Activated CD8-positive, alpha-beta memory T cell treated with anti-CD3 and anti-CD28 coated beads for 1 hour (primary cell): Measurements from ENCODE around the gene OR10H2.
"Not testable (repeated sequence)": the region's sequence is repeated elsewhere in the genome, so short reads cannot be mapped to it uniquely, and the experiment has no call there.

ENCODE experiments used
- DNase-seq, 2 donors: peaks; one replicate each; pipeline ENCODE4 v3.0.0-alpha.2; 2020; ENCODE audit warnings: low read depth in 1 of 2; ENCODE audit errors: extremely low read depth in 1 of 2

OR10H2 gene, protein sequence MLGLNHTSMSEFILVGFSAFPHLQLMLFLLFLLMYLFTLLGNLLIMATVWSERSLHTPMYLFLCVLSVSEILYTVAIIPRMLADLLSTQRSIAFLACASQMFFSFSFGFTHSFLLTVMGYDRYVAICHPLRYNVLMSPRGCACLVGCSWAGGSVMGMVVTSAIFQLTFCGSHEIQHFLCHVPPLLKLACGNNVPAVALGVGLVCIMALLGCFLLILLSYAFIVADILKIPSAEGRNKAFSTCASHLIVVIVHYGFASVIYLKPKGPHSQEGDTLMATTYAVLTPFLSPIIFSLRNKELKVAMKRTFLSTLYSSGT

DNA sequence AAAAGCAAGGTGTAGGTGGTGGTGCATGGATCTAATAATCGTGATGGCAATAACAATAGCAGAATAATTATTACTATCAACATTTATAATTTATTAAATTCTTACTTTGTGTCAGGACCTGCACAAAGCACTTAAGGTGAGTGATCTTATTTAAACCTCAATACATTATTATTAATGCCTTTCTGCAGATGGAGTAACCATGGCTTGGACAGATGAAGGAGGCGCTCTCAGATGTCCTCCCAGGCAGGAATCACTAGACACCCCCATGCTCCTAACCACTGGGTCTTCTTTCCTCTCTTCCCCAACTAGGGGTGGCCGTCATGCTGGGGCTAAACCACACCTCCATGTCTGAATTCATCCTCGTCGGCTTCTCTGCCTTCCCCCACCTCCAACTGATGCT, at the start of gene OR10H2:
TSS of gene OR10H2 (plus strand) at position 301 of the 400 bp plus-strand sequence. CDS start at position 321, 20 bp downstream.
- no peak for DNase-seq

DNA sequence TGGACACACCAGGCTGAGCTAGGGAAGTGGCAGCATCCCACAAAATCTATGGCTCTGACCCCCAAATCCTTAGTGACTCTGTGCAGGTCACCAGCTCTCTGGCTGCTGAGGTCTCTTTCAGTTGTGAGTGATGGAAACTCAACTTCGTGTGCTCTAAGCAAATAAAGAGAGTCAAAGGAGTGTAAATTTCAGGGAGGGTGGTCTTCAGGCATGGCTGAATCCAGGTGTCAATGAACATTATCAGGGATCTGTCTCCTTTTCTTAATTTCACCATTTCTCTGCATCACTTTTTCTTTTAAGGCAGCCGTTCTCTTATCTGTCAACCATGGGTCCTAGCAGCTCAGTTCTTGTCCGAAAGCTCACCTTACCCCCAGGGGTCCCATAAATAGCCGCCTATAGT, 48.7 kb upstream of the OR10H2 start:
- DNase-seq = no peak

DNA sequence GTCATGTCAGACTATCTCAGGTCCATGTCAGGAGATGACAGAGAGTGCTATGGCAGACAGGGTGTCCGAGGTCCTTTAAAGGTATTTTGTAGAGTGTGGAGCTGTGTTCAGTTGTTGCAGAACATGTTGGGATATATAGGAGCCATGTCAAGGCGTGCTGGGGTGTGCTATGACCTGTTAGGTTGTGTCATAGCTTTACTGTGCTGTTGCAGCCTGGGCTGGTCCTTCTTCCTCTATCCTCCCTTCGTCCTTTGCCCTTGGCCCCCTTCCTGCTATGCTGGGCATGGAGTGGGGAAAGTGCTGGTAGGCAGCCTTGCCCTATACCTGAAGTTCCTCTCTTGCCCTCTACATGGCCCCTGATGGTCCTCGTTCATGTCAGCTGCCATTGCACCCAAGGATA, 48.0 kb upstream of the OR10H2 start:
- DNase-seq = not testable (repeated sequence)

DNA sequence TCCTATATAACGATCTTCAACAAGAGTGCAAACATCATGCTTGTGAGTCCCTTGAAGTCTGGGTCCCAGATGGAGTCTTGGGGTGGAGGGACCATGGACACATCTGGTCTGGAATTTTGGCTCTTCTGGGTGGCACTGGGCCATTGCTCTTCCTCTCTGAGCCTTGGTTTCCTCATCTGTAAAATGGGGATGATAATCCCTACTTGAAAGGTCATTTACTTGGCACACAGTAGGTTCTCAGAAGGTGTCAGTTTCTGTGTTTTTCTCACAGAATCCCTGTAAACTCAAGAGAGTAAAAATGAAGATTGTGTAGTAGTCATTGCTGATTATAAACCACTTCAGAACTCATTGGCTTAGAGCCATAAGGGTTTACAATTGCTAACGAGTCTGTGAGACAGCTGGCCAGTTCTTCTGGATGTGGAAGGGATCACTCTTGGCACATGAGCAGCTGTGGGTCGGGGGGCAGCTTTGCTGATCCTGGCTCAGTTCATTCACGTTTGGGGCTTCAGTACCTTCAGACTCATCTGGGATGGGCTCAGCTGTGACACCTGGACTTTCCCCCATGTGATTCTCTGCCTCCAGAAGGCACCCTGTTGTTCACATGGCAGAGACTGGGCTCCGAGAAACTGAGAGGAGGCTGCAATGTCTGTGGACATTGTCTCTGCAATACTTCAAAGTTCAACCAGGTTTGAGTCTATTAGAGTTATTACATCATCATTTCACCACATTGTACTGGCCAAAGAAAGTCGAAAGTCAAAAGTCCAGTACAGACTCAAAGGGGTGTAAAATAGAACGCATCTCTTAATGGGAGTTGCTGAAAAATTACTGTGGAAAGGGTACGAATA, 47.1 kb upstream of the OR10H2 start:
- no peak for DNase-seq

DNA sequence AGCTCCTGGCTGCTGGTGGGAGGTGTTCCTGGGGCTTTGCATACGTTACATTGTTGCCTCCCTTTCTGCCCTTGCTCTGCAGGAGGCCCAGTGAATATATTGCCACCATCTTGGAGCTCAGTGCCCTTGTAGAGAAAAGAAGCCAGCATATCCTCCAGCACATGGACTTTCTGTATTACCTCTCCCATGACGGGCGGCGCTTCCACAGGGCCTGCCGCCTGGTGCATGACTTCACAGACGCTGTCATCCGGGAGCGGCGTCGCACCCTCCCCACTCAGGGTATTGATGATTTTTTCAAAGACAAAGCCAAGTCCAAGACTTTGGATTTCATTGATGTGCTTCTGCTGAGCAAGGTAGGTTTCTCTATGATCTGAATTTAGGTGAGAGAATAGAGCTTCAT, 44.4 kb upstream of the OR10H2 start:
- DNase-seq = no peak

DNA sequence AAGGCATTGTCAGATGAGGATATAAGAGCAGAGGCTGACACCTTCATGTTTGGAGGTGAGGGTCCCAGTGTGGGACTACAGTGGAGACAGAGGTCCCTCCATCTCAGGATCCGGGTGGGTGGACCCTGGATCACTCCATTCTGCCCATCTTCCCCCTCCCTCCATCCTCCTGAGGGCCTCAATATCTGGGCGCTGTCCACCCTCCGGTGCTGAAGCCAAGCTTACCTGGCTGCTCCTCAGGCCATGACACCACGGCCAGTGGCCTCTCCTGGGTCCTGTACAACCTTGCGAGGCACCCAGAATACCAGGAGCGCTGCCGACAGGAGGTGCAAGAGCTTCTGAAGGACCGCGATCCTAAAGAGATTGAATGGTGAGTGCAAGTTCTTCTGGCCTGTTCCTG, 43.0 kb upstream of the OR10H2 start:
- no peak for DNase-seq

DNA sequence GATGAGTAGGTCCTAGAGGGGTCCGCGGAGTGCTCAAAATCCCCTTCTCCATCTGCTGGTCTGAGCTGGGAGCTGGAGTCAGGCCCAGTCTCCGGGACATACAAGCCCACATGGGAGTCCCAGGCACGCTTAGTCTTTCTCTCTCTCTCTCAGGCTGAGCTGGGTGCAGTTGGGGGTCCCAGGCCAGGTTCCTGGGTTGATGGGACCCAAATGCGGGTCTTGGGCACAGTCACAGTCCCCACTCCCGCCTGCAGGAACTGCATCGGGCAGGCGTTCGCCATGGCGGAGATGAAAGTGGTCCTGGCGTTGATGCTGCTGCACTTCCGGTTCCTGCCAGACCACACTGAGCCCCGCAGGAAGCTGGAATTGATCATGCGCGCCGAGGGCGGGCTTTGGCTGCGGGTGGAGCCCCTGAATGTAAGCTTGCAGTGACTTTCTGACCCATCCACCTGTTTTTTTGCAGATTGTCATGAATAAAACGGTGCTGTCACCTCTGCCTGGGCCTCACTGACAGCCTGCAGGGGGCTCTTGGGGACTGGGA, 31.1 kb upstream of the OR10H2 start:
- DNase-seq = no peak

DNA sequence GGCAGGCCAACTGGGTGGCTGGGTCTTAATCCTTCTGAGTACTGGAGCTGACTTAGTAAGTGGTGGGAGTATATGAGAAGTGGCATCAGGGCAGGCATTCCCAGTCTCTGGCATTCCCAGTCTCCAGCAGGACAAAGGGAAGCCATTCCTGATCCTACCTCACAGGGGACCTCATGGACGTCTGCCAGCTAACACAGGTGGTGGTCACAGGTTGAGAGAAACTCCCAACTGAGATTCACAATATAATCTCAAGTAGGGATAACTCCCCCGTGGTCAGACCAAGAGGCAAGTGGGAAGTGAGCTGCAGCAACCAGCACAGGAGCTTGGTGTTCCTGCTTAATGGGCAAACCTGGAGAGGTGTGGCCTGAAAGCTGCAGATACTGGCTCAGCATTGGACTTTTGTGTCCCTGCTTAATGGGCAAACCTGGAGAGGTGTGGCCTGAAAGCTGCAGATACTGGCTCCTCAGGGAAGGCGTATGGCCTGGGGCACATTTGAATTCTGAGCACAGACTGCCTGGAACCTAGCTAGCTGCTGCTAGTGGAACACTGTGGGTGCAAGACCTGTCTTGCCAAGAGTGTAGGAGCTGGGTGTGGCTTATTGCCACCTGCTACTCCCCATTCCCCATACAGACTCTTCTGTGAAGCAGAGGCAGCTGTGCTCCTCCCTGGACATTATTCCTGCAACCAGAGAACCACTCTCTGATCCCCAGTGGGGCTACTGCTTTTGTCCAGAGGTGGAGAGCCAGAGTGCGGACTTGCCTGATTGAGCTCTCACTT, 25.9 kb upstream of the OR10H2 start:
- DNase-seq = no peak

DNA sequence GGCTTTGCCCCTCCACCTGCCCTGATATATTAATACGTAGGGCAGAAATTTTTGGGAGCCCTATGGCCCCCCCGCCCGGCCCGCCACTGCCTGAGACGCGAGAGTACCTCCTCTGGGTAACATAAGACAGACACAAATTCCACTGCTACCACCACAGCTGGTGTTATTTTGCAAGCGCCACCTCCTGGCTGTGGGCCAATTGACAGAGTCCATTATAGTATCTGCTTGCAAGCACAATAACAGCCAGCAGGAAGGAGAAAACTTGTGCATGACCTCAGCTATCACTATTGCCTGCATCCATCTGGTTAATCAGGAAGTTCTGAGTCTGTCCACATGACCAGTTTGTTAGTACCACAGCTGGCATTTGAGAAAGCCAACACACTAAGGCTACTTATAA, 25.3 kb upstream of the OR10H2 start:
- DNase-seq = no peak

DNA sequence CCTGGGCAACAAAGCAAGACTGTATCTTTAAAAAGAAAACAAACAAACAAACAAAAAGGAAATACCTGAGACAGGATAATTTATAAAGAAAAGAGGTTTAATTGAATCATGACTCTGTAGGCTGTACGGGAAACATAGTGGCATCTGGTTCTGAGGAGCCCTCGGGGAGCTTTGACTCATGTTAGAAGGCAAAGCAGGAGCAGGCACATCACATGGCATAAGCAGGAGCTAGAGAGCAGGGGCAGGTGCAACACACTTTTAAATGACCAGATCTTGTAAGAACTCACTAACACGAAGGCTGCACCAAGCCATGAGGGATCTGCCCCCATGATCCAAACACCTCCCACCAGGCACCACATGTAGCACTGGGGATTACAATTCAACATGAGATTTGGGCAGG, 13.2 kb upstream of the OR10H2 start:
- no peak for DNase-seq

DNA sequence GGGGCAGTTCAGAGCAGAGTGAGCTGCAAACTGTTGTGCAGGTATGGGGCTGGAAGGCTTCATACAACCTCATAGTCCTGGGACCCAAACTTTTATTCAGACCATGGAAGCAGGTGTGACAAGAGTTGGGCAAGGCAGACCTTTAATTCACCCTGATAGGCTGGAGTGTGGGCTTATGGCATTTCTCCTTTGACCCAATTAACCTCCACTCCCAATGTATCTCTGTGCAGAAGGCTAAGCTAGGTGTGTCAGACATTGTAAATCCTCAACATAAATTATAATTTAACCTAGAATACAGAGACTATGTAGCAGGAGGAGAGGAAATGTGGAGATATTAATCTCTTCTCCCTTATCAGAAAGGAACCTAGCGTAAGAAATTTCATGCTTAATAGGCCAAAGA, 12.2 kb upstream of the OR10H2 start:
- no peak for DNase-seq

DNA sequence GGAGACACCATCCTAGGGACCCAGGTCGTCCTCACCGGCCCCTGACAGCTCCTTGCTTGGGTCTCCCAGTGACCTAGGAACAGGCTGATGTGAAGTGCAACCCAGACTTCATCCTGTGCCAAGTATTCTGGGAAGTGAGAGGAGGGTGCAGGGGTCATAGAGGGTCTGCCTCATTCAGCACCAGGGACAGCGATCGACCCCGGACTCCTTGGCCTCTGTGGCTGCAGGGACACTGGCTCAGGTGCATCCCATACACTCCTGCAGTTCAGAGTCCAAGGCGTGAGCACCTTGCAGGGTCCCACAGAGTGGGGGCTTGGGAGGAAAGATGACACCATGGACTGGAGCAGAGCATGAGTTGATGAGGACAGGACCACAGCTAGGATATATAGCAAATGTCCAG, 10.0 kb upstream of the OR10H2 start:
- DNase-seq = no peak

DNA sequence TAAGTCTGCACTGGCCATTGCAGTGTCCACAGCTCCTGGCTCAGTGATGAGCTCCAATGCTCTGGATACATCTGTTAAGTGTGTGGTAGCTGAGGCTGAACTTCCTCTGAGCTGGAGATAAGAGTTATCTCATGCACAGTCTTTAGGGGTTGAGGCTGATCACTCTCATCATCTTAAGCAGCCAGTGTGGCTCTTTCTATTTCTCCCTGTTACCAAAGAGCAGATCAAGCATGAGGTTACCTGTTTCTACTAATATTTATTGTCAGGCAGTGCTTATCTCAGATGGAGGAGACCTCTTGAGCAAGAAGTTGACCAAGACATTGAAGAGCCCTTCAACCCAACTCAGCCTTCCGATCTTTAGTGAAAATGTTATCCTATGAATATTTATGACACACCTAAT, 6.6 kb upstream of the OR10H2 start:
- no peak for DNase-seq

DNA sequence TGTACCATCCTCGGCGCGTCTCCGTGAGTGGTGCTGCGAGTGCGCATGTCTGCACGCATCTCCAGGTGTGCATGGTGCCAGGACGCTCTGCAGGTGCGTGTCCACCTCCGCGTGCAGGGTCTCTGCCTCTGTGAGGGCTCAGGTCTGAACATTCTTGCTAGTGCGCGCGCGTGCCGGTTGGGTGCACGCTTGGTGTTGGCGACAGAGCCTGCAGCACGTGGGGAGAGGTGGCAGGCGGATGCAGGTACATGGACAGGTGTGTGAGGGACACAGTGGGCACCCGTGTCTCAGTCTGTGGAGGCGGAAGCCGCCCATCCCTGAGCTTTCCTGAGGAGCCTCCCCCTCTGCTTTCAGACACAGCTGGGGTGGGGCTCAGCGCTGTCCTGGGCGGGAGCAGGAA, 4.9 kb upstream of the OR10H2 start:
- DNase-seq = no peak

DNA sequence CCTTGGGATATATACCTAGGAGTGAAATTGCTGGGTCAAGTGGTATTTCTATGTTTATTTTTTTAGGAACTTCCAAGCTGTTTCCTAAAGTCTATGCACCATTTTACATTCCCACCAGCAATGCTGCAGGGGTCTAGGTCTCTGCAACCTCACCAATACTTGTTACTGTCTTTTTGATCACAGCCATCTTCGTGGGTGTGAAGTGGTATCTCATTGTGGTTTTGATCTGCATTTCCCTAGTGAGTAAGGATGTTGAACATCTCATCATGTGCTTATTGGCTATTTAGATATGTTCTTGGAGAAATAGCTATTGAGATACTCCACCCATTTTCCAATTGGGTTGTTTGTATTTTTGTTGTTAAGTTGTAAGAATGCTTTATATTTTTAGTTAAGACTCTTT, 2.7 kb downstream of the OR10H2 start:
- no peak for DNase-seq

DNA sequence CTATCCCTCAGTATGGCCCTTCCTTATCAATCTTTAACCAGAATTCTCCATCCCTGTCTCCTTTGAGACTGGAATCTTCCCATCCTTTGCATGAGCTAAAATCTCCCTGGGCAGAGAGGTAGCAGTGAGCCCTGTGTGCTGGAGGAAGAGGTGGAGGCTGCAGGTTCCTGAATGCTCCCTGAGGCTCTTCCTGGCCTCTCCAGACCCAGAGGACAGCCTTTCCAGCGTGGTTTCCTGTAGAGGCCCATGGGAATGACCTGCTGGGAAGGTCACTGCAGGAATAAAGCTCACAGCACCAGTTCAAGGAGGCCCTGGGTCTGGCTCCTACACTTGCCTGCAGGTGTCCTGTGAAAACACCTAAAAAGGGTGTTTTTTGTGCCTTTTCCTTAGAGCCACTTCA, 4.6 kb downstream of the OR10H2 start:
- DNase-seq = no peak

DNA sequence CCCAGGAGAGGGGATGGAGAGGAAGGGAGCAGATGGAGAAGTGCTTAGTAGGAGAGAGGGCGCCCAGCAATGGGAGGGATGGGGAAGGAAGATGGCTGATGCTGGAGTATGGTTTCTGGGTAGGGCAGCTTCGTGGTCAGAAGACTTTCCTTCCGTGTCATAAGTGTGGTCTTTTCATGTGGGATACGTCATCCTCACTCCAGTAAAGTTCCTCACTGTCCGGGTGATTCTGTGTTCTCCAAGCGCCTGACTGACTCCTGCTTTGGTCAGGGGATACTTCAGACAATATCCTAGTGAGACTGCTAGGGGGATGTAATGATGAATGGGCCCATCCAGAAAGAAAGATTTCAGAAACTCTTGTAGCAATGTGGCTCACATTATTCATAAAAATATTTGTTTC, 6.1 kb downstream of the OR10H2 start:
- no peak for DNase-seq

DNA sequence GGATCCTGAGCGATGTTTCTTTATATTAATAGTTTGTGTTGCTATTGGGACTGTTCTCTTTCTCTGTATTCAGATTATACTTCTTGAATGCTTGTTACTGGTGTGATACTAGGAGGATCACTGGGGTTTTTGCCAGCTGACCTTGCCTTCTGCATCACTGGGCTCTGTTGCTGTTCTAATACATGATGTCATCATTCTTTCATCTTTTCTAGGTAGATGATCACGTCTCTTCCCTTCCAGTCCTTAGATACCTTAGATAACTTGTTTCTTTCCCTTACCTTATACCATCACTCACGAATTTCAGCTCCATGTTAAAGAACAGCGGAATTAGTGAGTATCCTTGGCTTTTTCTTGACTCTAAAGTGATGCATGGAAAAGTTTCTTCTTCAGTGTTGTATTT, 9.9 kb downstream of the OR10H2 start, which contains the start of gene OR10H3:
TSS of gene OR10H3 (plus strand) at position 264 of the 400 bp plus-strand sequence. CDS start 3,408 bp downstream, outside the sequence.
- no peak for DNase-seq

DNA sequence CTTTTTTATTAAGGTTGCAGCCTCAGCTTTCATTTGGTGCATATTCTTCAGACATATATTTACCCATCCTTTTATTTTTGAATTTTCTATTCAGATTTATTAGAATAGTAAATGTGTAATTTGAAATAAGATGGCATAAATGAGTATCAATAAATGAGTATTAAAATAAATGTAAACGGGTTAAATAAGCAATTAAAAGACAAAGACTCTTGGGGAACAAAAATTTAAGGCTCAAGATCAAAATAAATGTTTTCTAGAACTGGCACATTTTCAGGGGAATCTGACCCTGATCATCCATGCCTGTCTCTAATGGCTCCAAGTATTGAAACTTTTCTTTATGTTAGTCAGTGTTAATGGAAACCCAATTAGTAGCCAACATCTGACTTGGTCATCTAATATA, 13.0 kb downstream of the OR10H2 start:
- DNase-seq = no peak

DNA sequence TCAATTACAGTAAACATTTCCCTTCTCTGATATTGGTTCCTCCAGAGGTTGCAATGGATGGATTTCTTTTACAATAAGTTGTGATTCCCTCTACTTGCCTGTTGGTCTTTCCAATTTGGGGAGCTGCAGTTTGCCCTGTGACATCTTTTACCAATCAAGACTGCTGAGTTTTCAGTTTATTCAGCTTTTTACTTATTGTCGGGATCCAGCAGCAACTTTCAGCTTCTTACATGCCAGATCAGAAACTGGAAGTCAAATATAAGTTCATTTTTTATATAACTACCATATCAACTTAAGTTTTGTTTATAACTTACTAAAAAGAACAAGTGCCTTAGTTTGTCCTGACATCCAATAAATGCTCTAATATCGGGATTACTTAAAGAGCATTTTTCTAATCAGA, 20.4 kb downstream of the OR10H2 start:
- DNase-seq = no peak

DNA sequence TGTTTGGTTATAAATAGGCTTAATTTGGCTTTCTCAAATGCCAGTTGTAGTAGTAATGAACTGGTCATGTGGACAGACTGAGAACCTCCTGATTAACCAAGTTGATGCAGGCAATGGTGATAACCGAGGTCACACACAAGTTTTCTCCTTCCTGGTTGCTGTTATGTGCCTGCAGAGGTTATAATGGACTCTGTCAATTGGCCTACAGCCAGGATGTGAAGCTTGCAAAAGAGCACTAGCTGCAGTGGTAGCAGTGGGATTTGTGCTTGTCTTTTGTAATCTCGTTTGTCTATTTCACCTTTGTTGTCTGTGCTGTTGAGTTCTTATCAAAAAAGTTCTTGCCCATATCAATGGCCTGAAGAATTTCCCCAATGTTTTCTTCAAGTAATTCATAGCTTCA, 30.6 kb downstream of the OR10H2 start:
- DNase-seq = no peak
